ENCODE data around the gene PANX2. TPM values are rescaled to one million over a fixed set of nuclear protein-coding genes. Genes with fewer than 3 reads are reported as not detected.

The PANX2 gene
- total and polyA plus RNA-seq, 2 of the 13 experiments (the other 11 are each of a cell fraction or from before 2014, with no cell fraction given) = 0.15 to 1.1 TPM

DNA sequence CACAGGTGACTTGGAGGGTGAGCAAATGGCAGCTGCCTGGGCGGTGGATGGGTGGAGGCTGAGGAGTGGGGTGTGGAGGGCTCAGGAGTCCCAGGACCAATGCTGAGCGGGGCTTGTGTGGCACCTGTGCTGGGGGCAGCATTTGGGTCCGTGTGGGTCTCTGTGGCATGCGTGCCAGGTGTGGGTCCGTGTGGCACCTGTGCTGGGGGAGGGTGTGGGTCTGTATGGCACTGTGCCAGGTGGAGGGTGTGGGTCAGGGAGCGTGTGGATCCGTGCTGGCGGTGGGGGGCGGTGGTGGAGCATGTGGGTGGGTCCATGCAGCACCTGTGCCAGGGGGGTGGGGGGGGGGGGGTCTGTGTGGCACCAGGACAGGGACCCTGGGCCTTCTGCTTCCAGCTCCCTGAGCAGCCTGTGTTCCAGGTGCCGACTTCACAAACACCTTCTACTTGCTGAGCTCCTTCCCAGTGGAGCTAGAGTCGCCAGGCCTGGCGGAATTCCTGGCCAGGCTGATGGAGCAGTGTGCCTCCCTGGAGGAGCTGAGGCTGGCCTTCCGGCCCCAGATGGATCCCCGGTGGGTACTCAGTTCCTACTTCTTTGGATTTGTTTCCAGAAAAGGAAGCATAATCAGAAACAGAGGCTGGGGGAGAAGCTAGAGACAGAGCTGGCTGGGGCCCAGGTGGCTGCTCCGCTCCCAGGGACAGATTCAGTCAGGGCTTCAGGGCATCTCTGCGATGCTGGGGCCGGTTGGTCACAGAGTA is 44.9 kb downstream of the PANX2 start:
- DNase-seq (ENCODE audit: low spot score) = no peak
- Histone ChIP-seq H3K4me1 (ENCODE audit: insufficient read depth, low read length) (no peaks in the 10 kb centered on the region), H2AFZ (ENCODE audit: low read length) (no peak overlapping the region), H3K36me3 (replicated peaks in 1 of 2; ENCODE audit: control insufficient read depth in 1 of 2, insufficient read depth in 2 of 2, low read length in 2 of 2) (peaks cover 20 to 67% of the 10 kb centered on the region in 2 experiments; a peak in 4 of 5 replicates), H3K4me3 (replicated peaks in 1 of 3; ENCODE audit: insufficient read depth in 1 of 3, low read depth in 2 of 3, low read length in 3 of 3) (no peak overlapping the region), H4K20me1 (ENCODE audit: insufficient read depth, low read length) (peaks cover 5% of the 10 kb centered on the region), H3K9me3 (ENCODE audit: low read length) (no peaks in the 10 kb centered on the region), H3K4me2 (ENCODE audit: low read depth, low read length) (no peak overlapping the region), H3K27ac (ENCODE audit: extremely low read length, insufficient read depth, low read length) (no peak overlapping the region), H3K9ac (ENCODE audit: insufficient read depth, low read depth, low read length) (no peak overlapping the region), H3K27me3 (ENCODE audit: control insufficient read depth in 1 of 2, insufficient read depth in 2 of 2, low read length in 2 of 2) (no peaks in the 10 kb centered on the region), H3K79me2 (ENCODE audit: insufficient read depth, low read length) (peaks cover 25% of the 10 kb centered on the region)
- no TSS peak for BruUV-seq (replicated peaks)
- ATAC-seq = no peak
- intact Hi-C loops (cut with micrococcal nuclease; ENCODE audit: unreplicated experiment) = no loop called here
- ChIA-PET POLR2A (no interaction called here), CTCF (ENCODE audit: low intra/inter-chr PET ratio, low total read pairs) (no interaction called here)
- TF ChIP-seq ZNF12 (CRISPR knock-in tag; IDR thresholded peaks at IDR 0.05) (no peak), ERF (CRISPR knock-in tag; IDR thresholded peaks at IDR 0.05) (no peak), AGO1 (IDR thresholded peaks at IDR 0.05; ENCODE audit: low read depth, low read length, poor library complexity, severe bottlenecking) (peak; percentile 51), RBFOX2 (IDR thresholded peaks at IDR 0.05; ENCODE audit: low read depth, low read length) (peak; percentile 44; the same call in 1 of the 2 replicates), POLR2A (IDR thresholded peaks at IDR 0.05; ENCODE audit: insufficient read depth in 1 of 2, low read depth in 2 of 2, low read length in 2 of 2) (0 out of 4 replicates have a peak, but pooled peaks of 1 of the 2 experiments have one; percentile 26), AGO2 (optimal IDR thresholded peaks at IDR 0.05; ENCODE audit: low read depth, low read length) (peak; percentile 89), KAT7 (CRISPR knock-in tag; IDR thresholded peaks at IDR 0.05; ENCODE audit: borderline replicate concordance) (no peak)
- TF ChIP-seq, protein P1, sequence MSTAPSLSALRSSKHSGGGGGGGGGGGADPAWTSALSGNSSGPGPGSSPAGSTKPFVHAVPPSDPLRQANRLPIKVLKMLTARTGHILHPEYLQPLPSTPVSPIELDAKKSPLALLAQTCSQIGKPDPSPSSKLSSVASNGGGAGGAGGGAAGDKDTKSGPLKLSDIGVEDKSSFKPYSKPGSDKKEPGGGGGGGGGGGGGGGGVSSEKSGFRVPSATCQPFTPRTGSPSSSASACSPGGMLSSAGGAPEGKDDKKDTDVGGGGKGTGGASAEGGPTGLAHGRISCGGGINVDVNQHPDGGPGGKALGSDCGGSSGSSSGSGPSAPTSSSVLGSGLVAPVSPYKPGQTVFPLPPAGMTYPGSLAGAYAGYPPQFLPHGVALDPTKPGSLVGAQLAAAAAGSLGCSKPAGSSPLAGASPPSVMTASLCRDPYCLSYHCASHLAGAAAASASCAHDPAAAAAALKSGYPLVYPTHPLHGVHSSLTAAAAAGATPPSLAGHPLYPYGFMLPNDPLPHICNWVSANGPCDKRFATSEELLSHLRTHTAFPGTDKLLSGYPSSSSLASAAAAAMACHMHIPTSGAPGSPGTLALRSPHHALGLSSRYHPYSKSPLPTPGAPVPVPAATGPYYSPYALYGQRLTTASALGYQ (CRISPR knock-in tag; IDR thresholded peaks at IDR 0.05) = no peak
- TF ChIP-seq, protein P2, sequence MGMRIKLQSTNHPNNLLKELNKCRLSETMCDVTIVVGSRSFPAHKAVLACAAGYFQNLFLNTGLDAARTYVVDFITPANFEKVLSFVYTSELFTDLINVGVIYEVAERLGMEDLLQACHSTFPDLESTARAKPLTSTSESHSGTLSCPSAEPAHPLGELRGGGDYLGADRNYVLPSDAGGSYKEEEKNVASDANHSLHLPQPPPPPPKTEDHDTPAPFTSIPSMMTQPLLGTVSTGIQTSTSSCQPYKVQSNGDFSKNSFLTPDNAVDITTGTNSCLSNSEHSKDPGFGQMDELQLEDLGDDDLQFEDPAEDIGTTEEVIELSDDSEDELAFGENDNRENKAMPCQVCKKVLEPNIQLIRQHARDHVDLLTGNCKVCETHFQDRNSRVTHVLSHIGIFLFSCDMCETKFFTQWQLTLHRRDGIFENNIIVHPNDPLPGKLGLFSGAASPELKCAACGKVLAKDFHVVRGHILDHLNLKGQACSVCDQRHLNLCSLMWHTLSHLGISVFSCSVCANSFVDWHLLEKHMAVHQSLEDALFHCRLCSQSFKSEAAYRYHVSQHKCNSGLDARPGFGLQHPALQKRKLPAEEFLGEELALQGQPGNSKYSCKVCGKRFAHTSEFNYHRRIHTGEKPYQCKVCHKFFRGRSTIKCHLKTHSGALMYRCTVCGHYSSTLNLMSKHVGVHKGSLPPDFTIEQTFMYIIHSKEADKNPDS (CRISPR knock-in tag; IDR thresholded peaks at IDR 0.05) = no peak
- in situ Hi-C loops (cut with HindIII; ENCODE audit: extremely low pct_ligation_motif_present, low pct_unique_long_range_greater_than_20kb) = no loop called here
- no peak for FAIRE-seq
- WGBS (ENCODE audit: low lambda C conversion rate) = 98% methylated on average over 13 of the region's 17 CpGs

All from HepG2 (cell line).